Panc1 (cell line): ENCODE data around the gene IGF1. TPM values are rescaled to one million over a fixed set of nuclear protein-coding genes. Genes with fewer than 3 reads are reported as not detected.

Experiments
- ATAC-seq: fragments of 200-7000 bp; cut with Tn5 transposase; 2 replicates; pipeline ENCODE4 v1.9.1; 2020; ENCODE audit warnings: mild to moderate bottlenecking, moderate library complexity
- BruUV-seq: library from RNA; stranded (reverse); fragments of 400-500 nt; replicated peaks from 2 replicates; lab custom pipeline; 2021; lab: Mats Ljungman, UMichigan
- CTCF ChIA-PET: fragments of 300-600 bp; sonication (Branson Sonifier 250); formaldehyde crosslinking; loops from one replicate; lab custom pipeline; 2022; ENCODE audit warnings: antibody characterized with exemption; lab: Charles Lee
- POLR2A ChIA-PET: fragments of 300-600 bp; sonication (Branson Sonifier 250); formaldehyde crosslinking; loops from one replicate; lab custom pipeline; 2022; ENCODE audit warnings: antibody characterized with exemption; lab: Charles Lee
- DNase-seq: peaks from one replicate; pipeline ENCODE4 v3.0.0-alpha.2; 2010; ENCODE audit warnings: low read depth, low spot score
- H3K27ac ChIP-seq: 2 replicates; pipeline ENCODE4 v1.5.1; 2011; ENCODE audit warnings: mild to moderate bottlenecking, low read length, inconsistent platforms
- H3K27me3 ChIP-seq: fragments of 200-500 bp; sonication (Bioruptor generic); 2 replicates; pipeline ENCODE4 v1.6.0; 2014; ENCODE audit warnings: low read length, inconsistent platforms; ENCODE audit not compliant: control insufficient read depth, insufficient read depth
- H3K36me3 ChIP-seq: fragments of 200-500 bp; sonication (Bioruptor generic); 2 replicates; pipeline ENCODE4 v1.5.1; 2014; ENCODE audit warnings: inconsistent platforms, mild to moderate bottlenecking, low read length, moderate library complexity; ENCODE audit not compliant: control insufficient read depth, insufficient read depth
- H3K4me1 ChIP-seq: 2 replicates; pipeline ENCODE4 v1.5.1; 2011; ENCODE audit warnings: inconsistent platforms, mild to moderate bottlenecking, low read length, moderate library complexity; ENCODE audit not compliant: control insufficient read depth, insufficient read depth
- H3K4me3 ChIP-seq, 2 experiments: 2 replicates each; pipeline ENCODE4 v1.5.1; 2011 to 2012; ENCODE audit warnings: low read depth in 2 of 2, low read length in 2 of 2, mild to moderate bottlenecking in 2 of 2, inconsistent platforms in 1 of 2, moderate library complexity in 1 of 2
- H3K9me3 ChIP-seq: fragments of 200-500 bp; sonication (Bioruptor generic); 2 replicates; pipeline ENCODE4 v1.5.1; 2014; ENCODE audit warnings: low read depth, mild to moderate bottlenecking, inconsistent platforms, low read length, moderate library complexity; ENCODE audit not compliant: control insufficient read depth, insufficient read depth
- POLR2AphosphoS5 ChIP-seq: IDR thresholded peaks from 2 replicates; pipeline ENCODE4 v1.6.1; 2012; ENCODE audit warnings: mild to moderate bottlenecking, low read depth, low read length, moderate library complexity
- SIN3A ChIP-seq: IDR thresholded peaks from 2 replicates; pipeline ENCODE4 v1.6.1; 2012; ENCODE audit warnings: low read depth, mild to moderate bottlenecking, low read length, moderate library complexity, borderline replicate concordance; ENCODE audit not compliant: insufficient read depth
- TCF7L2 ChIP-seq: IDR thresholded peaks from 2 replicates; pipeline ENCODE4 v1.6.1; 2011; ENCODE audit warnings: mild to moderate bottlenecking, low read depth, low read length, inconsistent platforms
- in situ Hi-C: cut with HindIII; loops from 2 replicates; pipeline ENCODE4 v1.10.0; 2016; ENCODE audit warnings: low sequenced_read_pairs, low pct_unique_long_range_greater_than_20kb
- intact Hi-C: fragments of 100-400 bp; cut with micrococcal nuclease; formaldehyde crosslinking; loops from one replicate; pipeline ENCODE4 v1.10.0; 2022; ENCODE audit not compliant: unreplicated experiment
- total RNA-seq: library from RNA; stranded (reverse); gene quantifications from one replicate; pipeline ENCODE4 v1.2.1, GENCODE V29; 2021; ENCODE audit not compliant: unreplicated experiment
- TF ChIP-seq, protein P1 (sequence below), 2 experiments: IDR thresholded peaks; 2 replicates each; pipeline ENCODE4 v1.6.1; 2011 to 2012; ENCODE audit warnings: low read depth in 2 of 2, control low read depth in 1 of 2, low read length in 1 of 2, mild to moderate bottlenecking in 1 of 2, moderate library complexity in 1 of 2; ENCODE audit not compliant: insufficient read depth in 1 of 2
- TF ChIP-seq, protein P2 (sequence below): fragments of 450-650 bp; IDR thresholded peaks from 2 replicates; pipeline ENCODE4 v1.5.1; 2017; ENCODE audit warnings: mild to moderate bottlenecking

The IGF1 gene
- total RNA-seq, 1 experiment from 2014 or later, result not detected

DNA sequence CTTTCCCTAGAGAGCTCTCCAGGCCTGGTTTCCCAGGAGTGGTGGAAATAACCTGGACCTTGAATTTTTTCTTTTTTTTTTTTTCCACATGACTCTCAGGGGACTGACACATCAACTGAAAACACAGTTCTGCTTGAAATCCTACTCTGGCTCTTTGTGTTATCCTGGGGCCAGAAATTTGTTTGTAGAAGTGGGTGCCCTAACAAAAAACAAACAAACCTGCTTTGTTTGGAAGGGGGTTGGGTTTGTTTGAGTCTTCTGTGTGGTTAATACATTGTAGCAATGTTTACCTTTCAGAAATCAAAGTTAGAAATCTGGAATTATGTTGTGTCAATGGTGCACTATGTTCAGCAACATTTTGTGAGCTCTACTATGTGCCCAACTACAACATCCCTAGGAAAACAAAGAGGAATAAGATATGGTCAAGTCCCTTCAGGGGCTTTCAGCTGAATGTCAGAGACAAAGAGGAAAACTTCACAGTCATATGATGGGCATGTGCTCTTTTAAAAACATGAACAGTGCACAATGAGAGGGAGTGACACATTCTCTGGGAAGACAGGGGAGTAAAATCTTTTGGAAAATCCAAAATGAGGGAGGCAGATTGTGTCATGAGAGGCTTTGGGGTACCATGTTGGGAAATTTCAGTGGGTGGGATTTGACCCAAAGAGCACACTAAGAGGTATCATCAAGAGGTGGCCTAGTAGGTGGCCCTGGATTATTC, 1.5 kb upstream of the IGF1 start:
- POLR2A ChIA-PET, result no interaction called here
- ATAC-seq (no peak), DNase-seq (no peak)
- no peaks in the 10 kb centered on the region for H3K9me3 ChIP-seq
- intact Hi-C loops, result loop anchor here (10.0 kb wide), 1 partner anchor 537 kb away; no protein-coding TSS in a partner anchor
- no peak overlapping the region for H3K4me3 ChIP-seq
- CTCF ChIA-PET, result interaction anchor here (1.6 kb wide), 1 partner anchor 312 kb away, joined by 3 read pairs; no protein-coding TSS in a partner anchor
- TF ChIP-seq, protein P1, sequence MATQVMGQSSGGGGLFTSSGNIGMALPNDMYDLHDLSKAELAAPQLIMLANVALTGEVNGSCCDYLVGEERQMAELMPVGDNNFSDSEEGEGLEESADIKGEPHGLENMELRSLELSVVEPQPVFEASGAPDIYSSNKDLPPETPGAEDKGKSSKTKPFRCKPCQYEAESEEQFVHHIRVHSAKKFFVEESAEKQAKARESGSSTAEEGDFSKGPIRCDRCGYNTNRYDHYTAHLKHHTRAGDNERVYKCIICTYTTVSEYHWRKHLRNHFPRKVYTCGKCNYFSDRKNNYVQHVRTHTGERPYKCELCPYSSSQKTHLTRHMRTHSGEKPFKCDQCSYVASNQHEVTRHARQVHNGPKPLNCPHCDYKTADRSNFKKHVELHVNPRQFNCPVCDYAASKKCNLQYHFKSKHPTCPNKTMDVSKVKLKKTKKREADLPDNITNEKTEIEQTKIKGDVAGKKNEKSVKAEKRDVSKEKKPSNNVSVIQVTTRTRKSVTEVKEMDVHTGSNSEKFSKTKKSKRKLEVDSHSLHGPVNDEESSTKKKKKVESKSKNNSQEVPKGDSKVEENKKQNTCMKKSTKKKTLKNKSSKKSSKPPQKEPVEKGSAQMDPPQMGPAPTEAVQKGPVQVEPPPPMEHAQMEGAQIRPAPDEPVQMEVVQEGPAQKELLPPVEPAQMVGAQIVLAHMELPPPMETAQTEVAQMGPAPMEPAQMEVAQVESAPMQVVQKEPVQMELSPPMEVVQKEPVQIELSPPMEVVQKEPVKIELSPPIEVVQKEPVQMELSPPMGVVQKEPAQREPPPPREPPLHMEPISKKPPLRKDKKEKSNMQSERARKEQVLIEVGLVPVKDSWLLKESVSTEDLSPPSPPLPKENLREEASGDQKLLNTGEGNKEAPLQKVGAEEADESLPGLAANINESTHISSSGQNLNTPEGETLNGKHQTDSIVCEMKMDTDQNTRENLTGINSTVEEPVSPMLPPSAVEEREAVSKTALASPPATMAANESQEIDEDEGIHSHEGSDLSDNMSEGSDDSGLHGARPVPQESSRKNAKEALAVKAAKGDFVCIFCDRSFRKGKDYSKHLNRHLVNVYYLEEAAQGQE (IDR thresholded peaks at IDR 0.05; ENCODE audit: insufficient read depth in 1 of 2, low read depth in 2 of 2, low read length in 1 of 2), result no peak
- H3K36me3 ChIP-seq, result no peaks in the 10 kb centered on the region
- H3K4me1 ChIP-seq, result no peaks in the 10 kb centered on the region
- no TSS peak for BruUV-seq
- in situ Hi-C loops, result no loop called here
- H3K27me3 ChIP-seq, result no peaks in the 10 kb centered on the region
- H3K27ac ChIP-seq, result no peak overlapping the region

DNA sequence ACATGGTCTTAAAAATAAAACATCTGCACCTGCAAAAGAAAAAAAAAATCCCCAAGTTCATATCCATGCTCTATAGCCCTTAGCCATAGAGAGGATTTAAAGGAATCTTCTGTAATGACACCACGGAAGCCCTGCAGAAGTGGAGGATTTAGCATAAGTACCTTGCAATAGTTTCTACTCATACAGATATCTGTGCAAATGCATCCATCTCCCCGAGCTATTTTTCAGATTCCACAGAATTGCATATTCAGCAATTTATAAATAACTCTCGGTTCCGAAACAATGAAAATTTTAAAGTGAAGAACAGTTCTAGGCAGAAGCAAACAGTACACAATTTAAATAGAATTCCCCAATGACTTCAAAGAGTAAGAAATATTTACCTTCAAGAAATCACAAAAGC, 424 bp downstream of the IGF1 start:
- TF ChIP-seq, protein P1 (IDR thresholded peaks at IDR 0.05; ENCODE audit: insufficient read depth in 1 of 2, low read depth in 2 of 2, low read length in 1 of 2), result no peak
- no peak for TF ChIP-seq POLR2AphosphoS5
- TF ChIP-seq TCF7L2, result no peak
- TF ChIP-seq, protein P2, sequence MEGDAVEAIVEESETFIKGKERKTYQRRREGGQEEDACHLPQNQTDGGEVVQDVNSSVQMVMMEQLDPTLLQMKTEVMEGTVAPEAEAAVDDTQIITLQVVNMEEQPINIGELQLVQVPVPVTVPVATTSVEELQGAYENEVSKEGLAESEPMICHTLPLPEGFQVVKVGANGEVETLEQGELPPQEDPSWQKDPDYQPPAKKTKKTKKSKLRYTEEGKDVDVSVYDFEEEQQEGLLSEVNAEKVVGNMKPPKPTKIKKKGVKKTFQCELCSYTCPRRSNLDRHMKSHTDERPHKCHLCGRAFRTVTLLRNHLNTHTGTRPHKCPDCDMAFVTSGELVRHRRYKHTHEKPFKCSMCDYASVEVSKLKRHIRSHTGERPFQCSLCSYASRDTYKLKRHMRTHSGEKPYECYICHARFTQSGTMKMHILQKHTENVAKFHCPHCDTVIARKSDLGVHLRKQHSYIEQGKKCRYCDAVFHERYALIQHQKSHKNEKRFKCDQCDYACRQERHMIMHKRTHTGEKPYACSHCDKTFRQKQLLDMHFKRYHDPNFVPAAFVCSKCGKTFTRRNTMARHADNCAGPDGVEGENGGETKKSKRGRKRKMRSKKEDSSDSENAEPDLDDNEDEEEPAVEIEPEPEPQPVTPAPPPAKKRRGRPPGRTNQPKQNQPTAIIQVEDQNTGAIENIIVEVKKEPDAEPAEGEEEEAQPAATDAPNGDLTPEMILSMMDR, result no peak
- no peak for TF ChIP-seq SIN3A
- BruUV-seq, result no TSS peak
- in situ Hi-C loops (no loop called here), intact Hi-C loops (loop anchor here (10.0 kb wide), 2 partner anchors 315 to 535 kb away; no protein-coding TSS in a partner anchor)
- Histone ChIP-seq H3K4me1 (no peaks in the 10 kb centered on the region), H3K27ac (no peak overlapping the region), H3K9me3 (no peaks in the 10 kb centered on the region), H3K27me3 (no peaks in the 10 kb centered on the region), H3K36me3 (no peaks in the 10 kb centered on the region), H3K4me3 (no peak overlapping the region)
- DNase-seq (no peak), ATAC-seq (no peak)
- POLR2A ChIA-PET, result no interaction called here
- CTCF ChIA-PET, result no interaction called here
